HEK293 (cell line): ENCODE data around the gene CNN2.

Source experiments
- EGR2 ChIP-seq: fragments of 450-650 bp; formaldehyde crosslinking; IDR thresholded peaks from 2 replicates; pipeline ENCODE4 v1.5.1; 2016; ENCODE audit warnings: low read depth, missing biosample characterization, missing genetic modification characterization
- FEZF1 ChIP-seq: fragments of 450-650 bp; formaldehyde crosslinking; IDR thresholded peaks from 2 replicates; pipeline ENCODE4 v1.5.1; 2016; ENCODE audit warnings: missing biosample characterization, missing genetic modification characterization
- HIC1 ChIP-seq: fragments of 450-650 bp; formaldehyde crosslinking; IDR thresholded peaks from 2 replicates; pipeline ENCODE4 v1.5.1; 2016; ENCODE audit warnings: missing biosample characterization, missing genetic modification characterization
- HOXA7 ChIP-seq: sonication (generic); formaldehyde crosslinking; IDR thresholded peaks from 2 replicates; pipeline ENCODE4 v1.8.1; 2022; ENCODE audit warnings: missing genetic modification reagents, borderline replicate concordance
- INSM2 ChIP-seq: fragments of 450-650 bp; formaldehyde crosslinking; IDR thresholded peaks from 2 replicates; pipeline ENCODE4 v1.5.1; 2016; ENCODE audit warnings: missing biosample characterization, missing genetic modification characterization
- KLF7 ChIP-seq: fragments of 450-650 bp; formaldehyde crosslinking; IDR thresholded peaks from 2 replicates; pipeline ENCODE4 v1.5.1; 2016; ENCODE audit warnings: missing biosample characterization, missing genetic modification characterization, borderline replicate concordance
- PATZ1 ChIP-seq: fragments of 450-650 bp; formaldehyde crosslinking; IDR thresholded peaks from 2 replicates; pipeline ENCODE4 v1.5.1; 2016; ENCODE audit warnings: missing biosample characterization, missing genetic modification characterization
- TRIM28 ChIP-seq: IDR thresholded peaks from 2 replicates; pipeline ENCODE4 v1.6.1; 2011; ENCODE audit warnings: low read length, control low read depth, borderline replicate concordance
- ZNF169 ChIP-seq: fragments of 450-650 bp; formaldehyde crosslinking; IDR thresholded peaks from 2 replicates; pipeline ENCODE4 v1.5.1; 2016; ENCODE audit warnings: missing biosample characterization, missing genetic modification characterization
- ZNF239 ChIP-seq: fragments of 450-650 bp; formaldehyde crosslinking; IDR thresholded peaks from 2 replicates; pipeline ENCODE4 v1.5.1; 2016; ENCODE audit warnings: missing biosample characterization, missing genetic modification characterization
- ZNF248 ChIP-seq: fragments of 450-650 bp; formaldehyde crosslinking; IDR thresholded peaks from 2 replicates; pipeline ENCODE4 v1.5.1; 2017; ENCODE audit warnings: missing biosample characterization, missing genetic modification characterization
- ZNF394 ChIP-seq: fragments of 450-650 bp; formaldehyde crosslinking; IDR thresholded peaks from 2 replicates; pipeline ENCODE4 v1.5.1; 2016; ENCODE audit warnings: missing biosample characterization, missing genetic modification characterization, mild to moderate bottlenecking, moderate library complexity, borderline replicate concordance
- ZNF404 ChIP-seq: fragments of 450-650 bp; formaldehyde crosslinking; IDR thresholded peaks from 2 replicates; pipeline ENCODE4 v1.5.1; 2017; ENCODE audit warnings: missing biosample characterization, missing genetic modification characterization
- ZNF514 ChIP-seq: fragments of 450-650 bp; formaldehyde crosslinking; IDR thresholded peaks from 2 replicates; pipeline ENCODE4 v1.5.1; 2016; ENCODE audit warnings: missing biosample characterization, missing genetic modification characterization
- ZNF580 ChIP-seq: fragments of 450-650 bp; formaldehyde crosslinking; IDR thresholded peaks from 2 replicates; pipeline ENCODE4 v1.5.1; 2016; ENCODE audit warnings: missing biosample characterization, missing genetic modification characterization
- ZNF600 ChIP-seq: fragments of 450-650 bp; formaldehyde crosslinking; IDR thresholded peaks from 2 replicates; pipeline ENCODE4 v1.5.1; 2016; ENCODE audit warnings: missing biosample characterization, missing genetic modification characterization
- ZNF707 ChIP-seq: fragments of 450-650 bp; formaldehyde crosslinking; IDR thresholded peaks from 2 replicates; pipeline ENCODE4 v1.5.1; 2016; ENCODE audit warnings: missing biosample characterization, missing genetic modification characterization
- ZSCAN23 ChIP-seq: fragments of 450-650 bp; formaldehyde crosslinking; IDR thresholded peaks from 2 replicates; pipeline ENCODE4 v1.5.1; 2016; ENCODE audit warnings: missing biosample characterization, missing genetic modification characterization
- ZSCAN30 ChIP-seq: fragments of 450-650 bp; IDR thresholded peaks from 2 replicates; pipeline ENCODE4 v1.5.1; 2018; ENCODE audit warnings: missing biosample characterization, mild to moderate bottlenecking, missing genetic modification characterization, moderate library complexity
- TF ChIP-seq, protein P1 (sequence below): fragments of 450-650 bp; formaldehyde crosslinking; IDR thresholded peaks from 2 replicates; pipeline ENCODE4 v1.5.1; 2017; ENCODE audit warnings: missing biosample characterization, missing genetic modification characterization
- TF ChIP-seq, protein P2 (sequence below): fragments of 450-650 bp; formaldehyde crosslinking; IDR thresholded peaks from 2 replicates; pipeline ENCODE4 v1.5.1; 2016; ENCODE audit warnings: missing biosample characterization, missing genetic modification characterization, borderline replicate concordance
- TF ChIP-seq, protein P3 (sequence below): fragments of 450-650 bp; formaldehyde crosslinking; IDR thresholded peaks from 2 replicates; pipeline ENCODE4 v1.5.1; 2016; ENCODE audit warnings: missing biosample characterization, missing genetic modification characterization

The CNN2 gene

GRCh38 chr19:1025960-1026782, at the start of gene CNN2 (continued):
- TF ChIP-seq ZNF707 (tag by site-specific recombination) (no peak), ZNF580 (tag by site-specific recombination) (no peak), TRIM28 (no peak), INSM2 (tag by site-specific recombination) (no peak), ZNF514 (tag by site-specific recombination) (no peak), HIC1 (tag by site-specific recombination) (no peak), ZSCAN23 (tag by site-specific recombination) (no peak), ZNF394 (tag by site-specific recombination) (no peak), HOXA7 (no peak), ZNF600 (tag by site-specific recombination) (no peak), ZNF404 (tag by site-specific recombination) (no peak), ZSCAN30 (tag by site-specific recombination) (0 out of 2 replicates have a peak, but pooled peaks have one; percentile 42), ZNF248 (tag by site-specific recombination) (no peak), PATZ1 (tag by site-specific recombination) (peak; percentile 85), FEZF1 (no peak), ZNF239 (tag by site-specific recombination) (peak; percentile 98), ZNF169 (tag by site-specific recombination) (no peak), KLF7 (tag by site-specific recombination) (no peak), EGR2 (0 out of 2 replicates have a peak, but pooled peaks have one; percentile 15)
- TF ChIP-seq, protein P1, sequence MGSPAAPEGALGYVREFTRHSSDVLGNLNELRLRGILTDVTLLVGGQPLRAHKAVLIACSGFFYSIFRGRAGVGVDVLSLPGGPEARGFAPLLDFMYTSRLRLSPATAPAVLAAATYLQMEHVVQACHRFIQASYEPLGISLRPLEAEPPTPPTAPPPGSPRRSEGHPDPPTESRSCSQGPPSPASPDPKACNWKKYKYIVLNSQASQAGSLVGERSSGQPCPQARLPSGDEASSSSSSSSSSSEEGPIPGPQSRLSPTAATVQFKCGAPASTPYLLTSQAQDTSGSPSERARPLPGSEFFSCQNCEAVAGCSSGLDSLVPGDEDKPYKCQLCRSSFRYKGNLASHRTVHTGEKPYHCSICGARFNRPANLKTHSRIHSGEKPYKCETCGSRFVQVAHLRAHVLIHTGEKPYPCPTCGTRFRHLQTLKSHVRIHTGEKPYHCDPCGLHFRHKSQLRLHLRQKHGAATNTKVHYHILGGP (tag by site-specific recombination), result no peak
- TF ChIP-seq, protein P2, sequence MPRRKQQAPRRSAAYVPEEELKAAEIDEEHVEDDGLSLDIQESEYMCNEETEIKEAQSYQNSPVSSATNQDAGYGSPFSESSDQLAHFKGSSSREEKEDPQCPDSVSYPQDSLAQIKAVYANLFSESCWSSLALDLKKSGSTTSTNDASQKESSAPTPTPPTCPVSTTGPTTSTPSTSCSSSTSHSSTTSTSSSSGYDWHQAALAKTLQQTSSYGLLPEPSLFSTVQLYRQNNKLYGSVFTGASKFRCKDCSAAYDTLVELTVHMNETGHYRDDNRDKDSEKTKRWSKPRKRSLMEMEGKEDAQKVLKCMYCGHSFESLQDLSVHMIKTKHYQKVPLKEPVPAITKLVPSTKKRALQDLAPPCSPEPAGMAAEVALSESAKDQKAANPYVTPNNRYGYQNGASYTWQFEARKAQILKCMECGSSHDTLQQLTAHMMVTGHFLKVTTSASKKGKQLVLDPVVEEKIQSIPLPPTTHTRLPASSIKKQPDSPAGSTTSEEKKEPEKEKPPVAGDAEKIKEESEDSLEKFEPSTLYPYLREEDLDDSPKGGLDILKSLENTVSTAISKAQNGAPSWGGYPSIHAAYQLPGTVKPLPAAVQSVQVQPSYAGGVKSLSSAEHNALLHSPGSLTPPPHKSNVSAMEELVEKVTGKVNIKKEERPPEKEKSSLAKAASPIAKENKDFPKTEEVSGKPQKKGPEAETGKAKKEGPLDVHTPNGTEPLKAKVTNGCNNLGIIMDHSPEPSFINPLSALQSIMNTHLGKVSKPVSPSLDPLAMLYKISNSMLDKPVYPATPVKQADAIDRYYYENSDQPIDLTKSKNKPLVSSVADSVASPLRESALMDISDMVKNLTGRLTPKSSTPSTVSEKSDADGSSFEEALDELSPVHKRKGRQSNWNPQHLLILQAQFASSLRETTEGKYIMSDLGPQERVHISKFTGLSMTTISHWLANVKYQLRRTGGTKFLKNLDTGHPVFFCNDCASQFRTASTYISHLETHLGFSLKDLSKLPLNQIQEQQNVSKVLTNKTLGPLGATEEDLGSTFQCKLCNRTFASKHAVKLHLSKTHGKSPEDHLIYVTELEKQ (tag by site-specific recombination), result no peak
- TF ChIP-seq, protein P3, sequence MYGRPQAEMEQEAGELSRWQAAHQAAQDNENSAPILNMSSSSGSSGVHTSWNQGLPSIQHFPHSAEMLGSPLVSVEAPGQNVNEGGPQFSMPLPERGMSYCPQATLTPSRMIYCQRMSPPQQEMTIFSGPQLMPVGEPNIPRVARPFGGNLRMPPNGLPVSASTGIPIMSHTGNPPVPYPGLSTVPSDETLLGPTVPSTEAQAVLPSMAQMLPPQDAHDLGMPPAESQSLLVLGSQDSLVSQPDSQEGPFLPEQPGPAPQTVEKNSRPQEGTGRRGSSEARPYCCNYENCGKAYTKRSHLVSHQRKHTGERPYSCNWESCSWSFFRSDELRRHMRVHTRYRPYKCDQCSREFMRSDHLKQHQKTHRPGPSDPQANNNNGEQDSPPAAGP, result no peak
